H9 (cell line): ENCODE measurements around the gene DLK1. TPM values are rescaled to one million over a fixed set of nuclear protein-coding genes. Genes with fewer than 3 reads are reported as not detected.

Experiments used
- DNase-seq: peaks from one replicate; pipeline ENCODE4 v3.0.0-alpha.2; 2017
- H2AFZ ChIP-seq: one replicate; pipeline ENCODE4 v1.6.1; 2013; ENCODE audit warnings: mild to moderate bottlenecking, low read length, control low read depth, moderate library complexity
- H2AK5ac ChIP-seq: 2 replicates; pipeline ENCODE4 v1.6.1; 2013; ENCODE audit warnings: low read length, control low read depth, mixed read lengths; ENCODE audit not compliant: insufficient read length
- H2BK120ac ChIP-seq: one replicate; pipeline ENCODE4 v1.6.1; 2013; ENCODE audit warnings: low read depth, mild to moderate bottlenecking, low read length, control low read depth, inconsistent platforms; ENCODE audit not compliant: poor library complexity, severe bottlenecking
- H2BK12ac ChIP-seq: 2 replicates; pipeline ENCODE4 v1.6.1; 2013; ENCODE audit warnings: low read length, control low read depth, mixed read lengths, low read depth; ENCODE audit not compliant: insufficient read length
- H2BK15ac ChIP-seq: 2 replicates; pipeline ENCODE4 v1.6.1; 2013; ENCODE audit warnings: low read depth, low read length, control low read depth
- H2BK20ac ChIP-seq: one replicate; pipeline ENCODE4 v1.6.1; 2013; ENCODE audit warnings: low read depth, mild to moderate bottlenecking, low read length, control low read depth, inconsistent platforms; ENCODE audit not compliant: poor library complexity, severe bottlenecking
- H2BK5ac ChIP-seq: 2 replicates; pipeline ENCODE4 v1.6.1; 2013; ENCODE audit warnings: low read length, control low read depth, mixed read lengths; ENCODE audit not compliant: insufficient read length
- H3K14ac ChIP-seq: 2 replicates; pipeline ENCODE4 v1.6.1; 2013; ENCODE audit warnings: low read length, control low read depth; ENCODE audit not compliant: insufficient read depth
- H3K18ac ChIP-seq: 2 replicates; pipeline ENCODE4 v1.6.1; 2013; ENCODE audit warnings: low read depth, mild to moderate bottlenecking, mixed read lengths, low read length, control low read depth; ENCODE audit not compliant: insufficient read length
- H3K23ac ChIP-seq: 2 replicates; pipeline ENCODE4 v1.6.1; 2013; ENCODE audit warnings: low read length, control low read depth, mixed read lengths, low read depth; ENCODE audit not compliant: insufficient read length
- H3K23me2 ChIP-seq: 2 replicates; pipeline ENCODE4 v1.6.1; 2013; ENCODE audit warnings: low read depth, mild to moderate bottlenecking, mixed read lengths, low read length, control low read depth; ENCODE audit not compliant: insufficient read length, poor library complexity, severe bottlenecking
- H3K27ac ChIP-seq: 2 replicates; pipeline ENCODE4 v1.5.1; 2013; ENCODE audit warnings: low read length, control low read depth, mixed read lengths, low read depth; ENCODE audit not compliant: insufficient read length
- H3K27me3 ChIP-seq: 2 replicates; pipeline ENCODE4 v1.6.1; 2013; ENCODE audit warnings: low read length, control low read depth, inconsistent platforms; ENCODE audit not compliant: insufficient read depth
- H3K4ac ChIP-seq: 2 replicates; pipeline ENCODE4 v1.6.1; 2013; ENCODE audit warnings: low read depth, mild to moderate bottlenecking, control low read depth, inconsistent platforms, low read length, moderate library complexity
- H3K4me1 ChIP-seq: 2 replicates; pipeline ENCODE4 v1.6.1; 2013; ENCODE audit warnings: low read length, control low read depth, inconsistent platforms; ENCODE audit not compliant: insufficient read depth
- H3K4me2 ChIP-seq: 2 replicates; pipeline ENCODE4 v1.6.1; 2013; ENCODE audit warnings: low read length, control low read depth, mixed read lengths; ENCODE audit not compliant: insufficient read length, insufficient read depth
- H3K56ac ChIP-seq: 2 replicates; pipeline ENCODE4 v1.6.1; 2013; ENCODE audit warnings: low read depth, mild to moderate bottlenecking, mixed read lengths, low read length, control low read depth; ENCODE audit not compliant: insufficient read length
- H3K79me1 ChIP-seq: 2 replicates; pipeline ENCODE4 v1.6.1; 2013; ENCODE audit warnings: low read depth, mild to moderate bottlenecking, moderate library complexity, low read length, control low read depth, inconsistent platforms; ENCODE audit not compliant: insufficient read depth, poor library complexity, severe bottlenecking
- H3K79me2 ChIP-seq: 2 replicates; pipeline ENCODE4 v1.6.1; 2013; ENCODE audit warnings: low read length, control low read depth, inconsistent platforms; ENCODE audit not compliant: insufficient read depth
- H3K9ac ChIP-seq: 2 replicates; pipeline ENCODE4 v1.6.1; 2013; ENCODE audit warnings: low read length, control low read depth, mixed read lengths; ENCODE audit not compliant: insufficient read length; ENCODE audit errors: extremely low read depth
- H3K9me3 ChIP-seq: one replicate; pipeline ENCODE4 v1.6.1; 2013; ENCODE audit warnings: low read depth, low read length, inconsistent platforms; ENCODE audit not compliant: control insufficient read depth
- H3T11ph ChIP-seq: one replicate; pipeline ENCODE4 v1.6.1; 2013; ENCODE audit warnings: mild to moderate bottlenecking, low read length, control low read depth, inconsistent platforms
- H4K20me1 ChIP-seq: one replicate; pipeline ENCODE4 v1.6.1; 2013; ENCODE audit not compliant: control insufficient read depth, insufficient read length, insufficient read depth
- H4K5ac ChIP-seq: 2 replicates; pipeline ENCODE4 v1.6.1; 2013; ENCODE audit warnings: low read depth, mild to moderate bottlenecking, mixed read lengths, low read length, control low read depth; ENCODE audit not compliant: insufficient read length
- H4K8ac ChIP-seq: replicated peaks from 2 replicates; pipeline ENCODE4 v1.6.1; 2013; ENCODE audit warnings: low read length, control low read depth, mixed read lengths, low read depth; ENCODE audit not compliant: insufficient read length
- H4K91ac ChIP-seq: 2 replicates; pipeline ENCODE4 v1.6.1; 2013; ENCODE audit warnings: low read depth, mild to moderate bottlenecking, moderate library complexity, mixed read lengths, low read length, control low read depth; ENCODE audit not compliant: insufficient read length
- H3K27ac Mint-ChIP-seq, 3 experiments: 2 replicates in 2 of 3; 3 replicates in 1 of 3; pipeline ENCODE4 v1.8.0; 2020 to 2021; ENCODE audit warnings: mixed read lengths in 3 of 3, mild to moderate bottlenecking in 1 of 3, moderate library complexity in 1 of 3
- H3K27me3 Mint-ChIP-seq: 2 replicates; pipeline ENCODE4 v1.8.0; 2021; ENCODE audit warnings: low read depth, mild to moderate bottlenecking, moderate library complexity, mixed read lengths
- H3K36me3 Mint-ChIP-seq, 3 experiments: 2 replicates in 2 of 3; 3 replicates in 1 of 3; pipeline ENCODE4 v1.8.0; 2020 to 2021; ENCODE audit warnings: low read depth in 3 of 3, mixed read lengths in 3 of 3; ENCODE audit not compliant: insufficient read depth in 1 of 3
- H3K4me1 Mint-ChIP-seq, 2 experiments: 2 replicates each; pipeline ENCODE4 v1.8.0; 2020; ENCODE audit warnings: mixed read lengths in 2 of 2
- H3K4me3 Mint-ChIP-seq, 2 experiments: 2 replicates in 1 of 2; 3 replicates in 1 of 2; pipeline ENCODE4 v1.8.0; 2020 to 2021; ENCODE audit warnings: mild to moderate bottlenecking in 2 of 2, mixed read lengths in 2 of 2, moderate library complexity in 1 of 2
- H3K9me3 Mint-ChIP-seq, 2 experiments: 2 replicates in 1 of 2; 3 replicates in 1 of 2; pipeline ENCODE4 v1.8.0; 2020; ENCODE audit warnings: mild to moderate bottlenecking in 2 of 2, mixed read lengths in 2 of 2, moderate library complexity in 1 of 2
- CTCF ChIP-seq: fragments of 200-600 bp; sonication (generic); conservative IDR thresholded peaks from 3 replicates; pipeline ENCODE4 v1.8.0; 2021; ENCODE audit warnings: antibody characterized with exemption, mild to moderate bottlenecking
- WGBS: extraction: QIAGEN DNeasy Blood & Tissue Kit; methylation state at CpG from one replicate; pipeline ENCODE4 v1.1.7; 2013; ENCODE audit warnings: missing lambda C conversion rate, low lambda C conversion rate, mixed read lengths; ENCODE audit not compliant: insufficient read length; ENCODE audit errors: extremely low coverage; 5-methylcytosine and 5-hydroxymethylcytosine counted together
- total RNA-seq: library from RNA; stranded (reverse); gene quantifications from 2 replicates; pipeline ENCODE4 v1.2.1, GENCODE V29; 2021

The DLK1 gene
- total RNA-seq, 1 experiment from 2014 or later, result 2.8 TPM

GRCh38 chr14:100698666-100699448, 27.8 kb upstream of the DLK1 start:
- DNase-seq, result no peak
- no peak overlapping the region for H2BK12ac ChIP-seq
- H4K91ac ChIP-seq, result no peak overlapping the region
- no peaks in the 10 kb centered on the region for H3K4me1 ChIP-seq
- no peak overlapping the region for H3K4me3 Mint-ChIP-seq
- no peak overlapping the region for H3K18ac ChIP-seq
- no peak overlapping the region for H3K23ac ChIP-seq
- H2BK20ac ChIP-seq, result no peak overlapping the region
- no peaks in the 10 kb centered on the region for H3K27me3 ChIP-seq
- no peaks in the 10 kb centered on the region for H3K79me2 ChIP-seq
- no peak overlapping the region for H3K4ac ChIP-seq
- TF ChIP-seq CTCF, result no peak
- peaks cover 2 to 13% of the 10 kb centered on the region in 2 experiments; a peak in 2 of 4 replicates for H3K4me1 Mint-ChIP-seq
- WGBS, result no CpG with 5 or more reads among the region's 16 CpGs
- no peaks in the 10 kb centered on the region for H4K20me1 ChIP-seq
- no peaks in the 10 kb centered on the region for H3K23me2 ChIP-seq
- H3K79me1 ChIP-seq, result no peaks in the 10 kb centered on the region
- no peaks in the 10 kb centered on the region; a peak in 1 of 7 replicates for H3K36me3 Mint-ChIP-seq
- no peak overlapping the region for H3K9ac ChIP-seq
- H3K56ac ChIP-seq, result no peak overlapping the region
- no peak overlapping the region for H3K4me2 ChIP-seq
- peak overlapping the region in 1 of 3 experiments; percentile 78; a peak in 3 of 7 replicates for H3K27ac Mint-ChIP-seq
- no peak overlapping the region for H3K14ac ChIP-seq
- H2BK120ac ChIP-seq, result no peak overlapping the region
- peaks cover 12% of the 10 kb centered on the region for H3K27me3 Mint-ChIP-seq
- H3T11ph ChIP-seq, result no peak overlapping the region
- no peak overlapping the region for H2BK15ac ChIP-seq
- H2AFZ ChIP-seq, result no peak overlapping the region
- H3K27ac ChIP-seq, result no peak overlapping the region
- no peak overlapping the region for H2BK5ac ChIP-seq
- H4K5ac ChIP-seq, result no peak overlapping the region
- H4K8ac ChIP-seq, result no peak overlapping the region
- H2AK5ac ChIP-seq, result no peak overlapping the region
- H3K9me3 ChIP-seq, result no peaks in the 10 kb centered on the region
- peaks cover 0 to 3% of the 10 kb centered on the region in 2 experiments; a peak in 2 of 5 replicates for H3K9me3 Mint-ChIP-seq
